Limb (tissue), 2 donors: ENCODE measurements around the gene CTCF.
A peak's percentile ranks its signal among the peaks of the same experiment; 100 is the strongest.
"Not testable (repeated sequence)": the region's sequence is repeated elsewhere in the genome, so short reads cannot be mapped to it uniquely, and the experiment has no call there.

Experiments used
- DNase-seq, 2 donors: peaks; one replicate each; pipeline ENCODE4 v3.0.0-alpha.2; 2016; ENCODE audit errors: extremely low spot score in 2 of 2

CTCF gene

GRCh38 chr16:67562526-67562917 is at the start of gene CTCF:
TSS of gene CTCF (plus strand) at chr16:67562526. CDS start at chr16:67610833, 48,307 bp downstream.
- DNase-seq, result peak in 1 of 2 donors; percentile 90

- not testable (repeated sequence) for DNase-seq
These were observed 48.4 kb upstream of the CTCF start for GRCh38 chr16:67513892-67514291.

- peak in 1 of 2 donors; percentile 48 for DNase-seq
These were observed 47.9 kb upstream of the CTCF start for GRCh38 chr16:67514382-67514828.

GRCh38 chr16:67516296-67517154 is 45.8 kb upstream of the CTCF start:
- DNase-seq, result no peak

GRCh38 chr16:67517155-67517445 is 45.2 kb upstream of the CTCF start:
- no peak for DNase-seq

- no peak for DNase-seq
These were observed 44.5 kb upstream of the CTCF start for GRCh38 chr16:67517661-67518423.

GRCh38 chr16:67518676-67519075 is 43.6 kb upstream of the CTCF start:
- DNase-seq, result no peak

GRCh38 chr16:67519242-67519641 is 43.1 kb upstream of the CTCF start:
- DNase-seq, result no peak

GRCh38 chr16:67521095-67521804 is 41.1 kb upstream of the CTCF start:
- peak; percentile 92 to 96 for DNase-seq

- DNase-seq, result no peak
These were observed 37.0 kb upstream of the CTCF start for GRCh38 chr16:67525176-67525860.

- no peak for DNase-seq
These were observed 36.1 kb upstream of the CTCF start for GRCh38 chr16:67526149-67526791.

- DNase-seq, result no peak
These were observed 34.0 kb upstream of the CTCF start, which contains the start of gene RIPOR1 for GRCh38 chr16:67528222-67528869. TSS of gene RIPOR1 (plus strand) at chr16:67528829. CDS start at chr16:67538447, 9,618 bp downstream.

- DNase-seq, result peak in 1 of 2 donors; percentile 77
These were observed 33.3 kb upstream of the CTCF start for GRCh38 chr16:67528870-67529581.

- no peak for DNase-seq
These were observed 32.7 kb upstream of the CTCF start for GRCh38 chr16:67529582-67530012.

- peak; percentile 48 to 82 for DNase-seq
These were observed 32.0 kb upstream of the CTCF start for GRCh38 chr16:67530013-67530939.

- DNase-seq, result no peak
These were observed 31.1 kb upstream of the CTCF start for GRCh38 chr16:67531247-67531646.

GRCh38 chr16:67533024-67533560 is 29.2 kb upstream of the CTCF start:
- no peak for DNase-seq

GRCh38 chr16:67533987-67534386 is 28.3 kb upstream of the CTCF start:
- not testable (repeated sequence) for DNase-seq
